Smooth muscle cell (in vitro differentiated cells): ENCODE measurements around the gene PACS1. TPM values are rescaled to one million over a fixed set of nuclear protein-coding genes. Genes with fewer than 3 reads are reported as not detected.

Experiments
- DNase-seq: peaks from one replicate; lab custom pipeline; 2025; ENCODE audit not compliant: unreplicated experiment; lab: John Stamatoyannopoulos, UW
- H2AFZ ChIP-seq: fragments of 200-600 bp; sonication (generic); 2 replicates; pipeline ENCODE4 v1.6.0; 2016; ENCODE audit warnings: antibody characterized with exemption, low read depth, mild to moderate bottlenecking
- H3F3A ChIP-seq: fragments of 200-600 bp; sonication (generic); 2 replicates; pipeline ENCODE4 v1.6.0; 2017; ENCODE audit warnings: antibody characterized with exemption, low read depth
- H3K27ac ChIP-seq: fragments of 200-600 bp; sonication (generic); 2 replicates; pipeline ENCODE4 v1.5.1; 2016; ENCODE audit warnings: low read depth, mild to moderate bottlenecking
- H3K27me3 ChIP-seq: fragments of 200-600 bp; sonication (generic); 2 replicates; pipeline ENCODE4 v1.6.1; 2016; ENCODE audit warnings: low read depth, mild to moderate bottlenecking
- H3K36me3 ChIP-seq: fragments of 200-600 bp; sonication (generic); 2 replicates; pipeline ENCODE4 v1.5.1; 2016; ENCODE audit warnings: low read depth
- H3K4me1 ChIP-seq: fragments of 200-600 bp; sonication (generic); 2 replicates; pipeline ENCODE4 v1.5.1; 2016; ENCODE audit warnings: low read depth
- H3K4me2 ChIP-seq: fragments of 200-600 bp; sonication (generic); 2 replicates; pipeline ENCODE4 v1.6.0; 2016; ENCODE audit warnings: mild to moderate bottlenecking
- H3K4me3 ChIP-seq: fragments of 200-600 bp; sonication (generic); 2 replicates; pipeline ENCODE4 v1.5.1; 2016; ENCODE audit warnings: mild to moderate bottlenecking
- H3K79me2 ChIP-seq: fragments of 200-600 bp; sonication (generic); 2 replicates; pipeline ENCODE4 v1.6.0; 2016; ENCODE audit warnings: low read depth, mild to moderate bottlenecking
- H3K9ac ChIP-seq: fragments of 200-600 bp; sonication (generic); 2 replicates; pipeline ENCODE4 v1.6.0; 2016; ENCODE audit warnings: low read depth
- H3K9me3 ChIP-seq: fragments of 200-600 bp; sonication (generic); replicated peaks from 2 replicates; pipeline ENCODE4 v1.5.1; 2016; ENCODE audit warnings: low read depth
- H4K20me1 ChIP-seq: fragments of 200-600 bp; sonication (generic); 2 replicates; pipeline ENCODE4 v1.6.0; 2016; ENCODE audit warnings: low read depth
- CTCF ChIP-seq: fragments of 200-600 bp; sonication (generic); IDR thresholded peaks from 2 replicates; pipeline ENCODE4 v1.5.1; 2017; ENCODE audit warnings: borderline replicate concordance, mild to moderate bottlenecking, antibody characterized with exemption; ENCODE audit not compliant: insufficient read depth, poor library complexity, severe bottlenecking
- WGBS: methylation state at CpG from one replicate; pipeline ENCODE4 v1.1.7; 2016; ENCODE audit warnings: low lambda C conversion rate; 5-methylcytosine and 5-hydroxymethylcytosine counted together
- polyA plus RNA-seq: library from polyadenylated mRNA; unstranded; fragments of >200 nt; fragmentation: Nextera tagmentation; extraction: Ambion mirVana; gene quantifications from 2 replicates; pipeline ENCODE4 v1.2.1, GENCODE V29; 2016
- total RNA-seq: library from RNA; depleted of rRNA; stranded (reverse); fragments of >200 nt; gene quantifications from 2 replicates; pipeline ENCODE4 v1.2.3, GENCODE V29; 2014

Gene PACS1
- total and polyA plus RNA-seq, 2 experiments from 2014 or later = 87.6 to 140 TPM

GRCh38 chr11:66263231-66263630 is 193.2 kb downstream of the PACS1 start:
- H3K9me3 ChIP-seq = no peaks in the 10 kb centered on the region
- 98% methylated on average over 4 of the region's 4 CpGs for WGBS
- H3K9ac ChIP-seq = no peak overlapping the region
- no peak overlapping the region for H3K4me2 ChIP-seq
- peaks cover 8% of the 10 kb centered on the region for H3K79me2 ChIP-seq
- TF ChIP-seq CTCF = no peak
- no peak overlapping the region for H3K4me3 ChIP-seq
- no peak overlapping the region for H3K27ac ChIP-seq
- peaks cover 5% of the 10 kb centered on the region for H3F3A ChIP-seq
- H3K27me3 ChIP-seq = no peaks in the 10 kb centered on the region
- peaks cover 25% of the 10 kb centered on the region for H4K20me1 ChIP-seq
- no peaks in the 10 kb centered on the region for H3K36me3 ChIP-seq
- H3K4me1 ChIP-seq = peaks cover 7% of the 10 kb centered on the region
- no peak overlapping the region for H2AFZ ChIP-seq
- DNase-seq = no peak

DNA sequence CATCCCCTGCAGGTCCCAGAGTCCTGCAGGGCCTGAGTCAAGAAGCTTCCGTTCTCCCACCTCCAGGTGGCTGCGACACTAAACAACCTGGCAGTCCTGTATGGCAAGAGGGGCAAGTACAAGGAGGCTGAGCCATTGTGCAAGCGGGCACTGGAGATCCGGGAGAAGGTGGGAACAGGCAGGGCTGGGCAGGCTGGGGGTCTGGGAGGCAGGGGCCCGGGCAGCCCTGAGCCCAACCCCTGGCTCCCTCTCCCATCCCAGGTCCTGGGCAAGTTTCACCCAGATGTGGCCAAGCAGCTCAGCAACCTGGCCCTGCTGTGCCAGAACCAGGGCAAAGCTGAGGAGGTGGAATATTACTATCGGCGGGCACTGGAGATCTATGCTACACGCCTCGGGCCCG is 193.7 kb downstream of the PACS1 start:
- H3K4me2 ChIP-seq = no peak overlapping the region
- peaks cover 20% of the 10 kb centered on the region for H4K20me1 ChIP-seq
- no peak overlapping the region for H3K4me3 ChIP-seq
- WGBS = over 99% methylated on average over 10 of the region's 10 CpGs
- no peak for TF ChIP-seq CTCF
- no peak overlapping the region for H2AFZ ChIP-seq
- H3K27me3 ChIP-seq = no peaks in the 10 kb centered on the region
- H3K27ac ChIP-seq = no peak overlapping the region
- H3F3A ChIP-seq = peaks cover 5% of the 10 kb centered on the region
- H3K4me1 ChIP-seq = peaks cover 3% of the 10 kb centered on the region
- H3K9ac ChIP-seq = no peak overlapping the region
- no peaks in the 10 kb centered on the region for H3K9me3 ChIP-seq
- DNase-seq = no peak
- H3K36me3 ChIP-seq = no peaks in the 10 kb centered on the region
- peaks cover 8% of the 10 kb centered on the region for H3K79me2 ChIP-seq

GRCh38 chr11:66264383-66264782 is 194.3 kb downstream of the PACS1 start:
- WGBS = 97% methylated on average over 8 of the region's 8 CpGs

More at GRCh38 chr11:66264383-66264782, 194.3 kb downstream of the PACS1 start:
- TF ChIP-seq CTCF = no peak
- DNase-seq = no peak
- H3K9me3 ChIP-seq = no peaks in the 10 kb centered on the region
- no peaks in the 10 kb centered on the region for H3K27me3 ChIP-seq
- H3K9ac ChIP-seq = no peak overlapping the region
- no peaks in the 10 kb centered on the region for H3K36me3 ChIP-seq
- H3F3A ChIP-seq = peaks cover 5% of the 10 kb centered on the region
- no peak overlapping the region for H3K27ac ChIP-seq
- peaks cover 18% of the 10 kb centered on the region for H4K20me1 ChIP-seq
- no peak overlapping the region for H2AFZ ChIP-seq
- H3K4me1 ChIP-seq = peaks cover 2% of the 10 kb centered on the region
- no peak overlapping the region for H3K4me3 ChIP-seq
- no peak overlapping the region for H3K4me2 ChIP-seq
- peaks cover 8% of the 10 kb centered on the region for H3K79me2 ChIP-seq
